Mesodermal cell (in vitro differentiated cells): ENCODE measurements around the gene KREMEN1.
A peak's percentile ranks its signal among the peaks of the same experiment; 100 is the strongest.

Experiments used
- H3K27ac ChIP-seq: 2 replicates; pipeline ENCODE4 v1.7.0; 2013; ENCODE audit warnings: mild to moderate bottlenecking, low read depth, low read length, moderate library complexity; ENCODE audit not compliant: severe bottlenecking
- H3K36me3 ChIP-seq: 2 replicates; pipeline ENCODE4 v1.7.1; 2013; ENCODE audit warnings: mild to moderate bottlenecking, low read length, moderate library complexity; ENCODE audit not compliant: control insufficient read depth, insufficient read depth
- H3K4me1 ChIP-seq: one replicate; pipeline ENCODE4 v1.7.1; 2013; ENCODE audit warnings: mild to moderate bottlenecking, low read length; ENCODE audit not compliant: insufficient read depth, control insufficient read depth, poor library complexity, severe bottlenecking
- H3K4me3 ChIP-seq: 2 replicates; pipeline ENCODE4 v1.7.0; 2013; ENCODE audit warnings: low read length, control low read depth, mild to moderate bottlenecking; ENCODE audit not compliant: insufficient read depth, poor library complexity, severe bottlenecking; ENCODE audit errors: extremely low read depth
- H3K9me3 ChIP-seq: 2 replicates; pipeline ENCODE4 v1.7.1; 2013; ENCODE audit warnings: mild to moderate bottlenecking, low read length, moderate library complexity; ENCODE audit not compliant: control insufficient read depth
- WGBS, 2 experiments: methylation state at CpG; one replicate each; pipeline ENCODE4 v1.1.5; 2013; ENCODE audit warnings: missing lambda C conversion rate in 2 of 2; ENCODE audit not compliant: insufficient coverage in 2 of 2; 5-methylcytosine and 5-hydroxymethylcytosine counted together

Gene KREMEN1

GRCh38 chr22:29146091-29146560, 73.3 kb downstream of the KREMEN1 start:
- Histone ChIP-seq H3K4me3 (no peak overlapping the region), H3K9me3 (no peaks in the 10 kb centered on the region), H3K4me1 (peaks cover 9% of the 10 kb centered on the region), H3K27ac (no peak overlapping the region), H3K36me3 (peaks cover 8% of the 10 kb centered on the region)
- 93 to 95% methylated on average over 5 to 8 of the region's 14 CpGs for WGBS, 2 experiments

GRCh38 chr22:29146771-29147170, 73.9 kb downstream of the KREMEN1 start:
- Histone ChIP-seq H3K4me3 (no peak overlapping the region), H3K36me3 (peaks cover 7% of the 10 kb centered on the region), H3K9me3 (no peaks in the 10 kb centered on the region), H3K4me1 (peaks cover 7% of the 10 kb centered on the region), H3K27ac (no peak overlapping the region)
- WGBS, 2 experiments = 91 to 98% methylated on average over 9 of the region's 9 CpGs

- Histone ChIP-seq H3K9me3 (no peaks in the 10 kb centered on the region), H3K4me1 (peaks cover 13% of the 10 kb centered on the region), H3K36me3 (peaks cover under 1% of the 10 kb centered on the region), H3K4me3 (no peak overlapping the region), H3K27ac (no peak overlapping the region)
- 92 to 96% methylated on average over 6 to 7 of the region's 9 CpGs for WGBS, 2 experiments
Measured at GRCh38 chr22:29147331-29147899, 74.6 kb downstream of the KREMEN1 start.

GRCh38 chr22:29148036-29148435, 75.2 kb downstream of the KREMEN1 start:
- Histone ChIP-seq H3K9me3 (no peaks in the 10 kb centered on the region), H3K4me1 (peaks cover 19% of the 10 kb centered on the region), H3K4me3 (no peak overlapping the region), H3K27ac (no peak overlapping the region), H3K36me3 (no peaks in the 10 kb centered on the region)
- WGBS, 2 experiments = 96 to 100% methylated on average over 6 of the region's 6 CpGs

GRCh38 chr22:29148826-29149225, 76.0 kb downstream of the KREMEN1 start:
- H3K4me1 ChIP-seq = peaks cover 22% of the 10 kb centered on the region
- no peaks in the 10 kb centered on the region for H3K36me3 ChIP-seq
- H3K9me3 ChIP-seq = no peaks in the 10 kb centered on the region
- no peak overlapping the region for H3K4me3 ChIP-seq
- no peak overlapping the region for H3K27ac ChIP-seq
- 97 to 100% methylated on average over 3 to 8 of the region's 10 CpGs for WGBS, 2 experiments

- H3K4me1 ChIP-seq = peaks cover 26% of the 10 kb centered on the region
- H3K9me3 ChIP-seq = no peaks in the 10 kb centered on the region
- H3K36me3 ChIP-seq = no peaks in the 10 kb centered on the region
- 88 to 90% methylated on average over 12 to 16 of the region's 16 CpGs for WGBS, 2 experiments
- peak overlapping the region; percentile 36 for H3K27ac ChIP-seq
- H3K4me3 ChIP-seq = no peak overlapping the region
Measured at GRCh38 chr22:29149841-29150555, 77.2 kb downstream of the KREMEN1 start.

- 98% methylated on average over 8 of the region's 9 CpGs for WGBS, 2 experiments
- no peaks in the 10 kb centered on the region for H3K36me3 ChIP-seq
- H3K4me1 ChIP-seq = peaks cover 26% of the 10 kb centered on the region
- H3K4me3 ChIP-seq = no peak overlapping the region
- H3K9me3 ChIP-seq = no peaks in the 10 kb centered on the region
- H3K27ac ChIP-seq = peak overlapping the region; percentile 36
Measured at GRCh38 chr22:29150701-29151100, 77.9 kb downstream of the KREMEN1 start.

GRCh38 chr22:29151316-29151715, 78.5 kb downstream of the KREMEN1 start:
- Histone ChIP-seq H3K9me3 (no peaks in the 10 kb centered on the region), H3K27ac (no peak overlapping the region), H3K4me3 (no peak overlapping the region), H3K36me3 (no peaks in the 10 kb centered on the region), H3K4me1 (peaks cover 26% of the 10 kb centered on the region)
- WGBS, 2 experiments = 90 to 94% methylated on average over 3 to 4 of the region's 7 CpGs

- Histone ChIP-seq H3K4me1 (peaks cover 26% of the 10 kb centered on the region), H3K4me3 (no peak overlapping the region), H3K27ac (peak overlapping the region; percentile 72), H3K36me3 (no peaks in the 10 kb centered on the region), H3K9me3 (no peaks in the 10 kb centered on the region)
- 39 to 52% methylated on average over 11 to 13 of the region's 13 CpGs for WGBS, 2 experiments
Measured at GRCh38 chr22:29152045-29152953, 79.5 kb downstream of the KREMEN1 start.

- Histone ChIP-seq H3K27ac (no peak overlapping the region), H3K4me1 (peaks cover 26% of the 10 kb centered on the region), H3K36me3 (no peaks in the 10 kb centered on the region), H3K4me3 (no peak overlapping the region), H3K9me3 (no peaks in the 10 kb centered on the region)
- 84% methylated on average over 8 to 9 of the region's 12 CpGs for WGBS, 2 experiments
Measured at GRCh38 chr22:29152954-29153719, 80.3 kb downstream of the KREMEN1 start.
